CD4-positive, alpha-beta memory T cell (primary cell): ENCODE data around the gene LPP. TPM values are rescaled to one million over a fixed set of nuclear protein-coding genes. Genes with fewer than 3 reads are reported as not detected.

ENCODE experiments used
- CTCF ChIA-PET: fragments of 350-600 bp; sonication (Branson Sonifier 250); formaldehyde crosslinking; loops from one replicate; lab custom pipeline; 2021; ENCODE audit warnings: inconsistent platforms; ENCODE audit not compliant: partially characterized antibody; lab: Charles Lee
- POLR2A ChIA-PET: fragments of 350-600 bp; sonication (Branson Sonifier 250); formaldehyde crosslinking; loops from one replicate; lab custom pipeline; 2021; ENCODE audit not compliant: partially characterized antibody; lab: Charles Lee
- DNase-seq, 5 donors: peaks; one replicate each; pipeline versions ENCODE4 v3.0.0 to v3.0.0-alpha.2; 2020 to 2022; ENCODE audit warnings: mixed read lengths in 1 of 5
- H3K27ac ChIP-seq: one replicate; pipeline ENCODE4 v1.7.0; 2013; ENCODE audit warnings: low read depth, low read length
- H3K27me3 ChIP-seq: 2 replicates; pipeline ENCODE4 v1.7.0; 2013; ENCODE audit warnings: mild to moderate bottlenecking, low read length, moderate library complexity; ENCODE audit not compliant: insufficient read depth
- H3K36me3 ChIP-seq: 2 replicates; pipeline ENCODE4 v1.7.0; 2013; ENCODE audit warnings: mild to moderate bottlenecking, low read length, moderate library complexity; ENCODE audit not compliant: insufficient read depth
- H3K4me1 ChIP-seq: 2 replicates; pipeline ENCODE4 v1.7.0; 2013; ENCODE audit warnings: mild to moderate bottlenecking, low read length, moderate library complexity; ENCODE audit not compliant: insufficient read depth
- H3K4me3 ChIP-seq, 2 donors: one replicate each; pipeline ENCODE4 v1.7.0; 2013; ENCODE audit warnings: low read length in 2 of 2, mild to moderate bottlenecking in 1 of 2
- H3K9me3 ChIP-seq, 2 donors: one replicate each; pipeline ENCODE4 v1.7.0; 2013; ENCODE audit warnings: low read length in 2 of 2, control low read depth in 1 of 2; ENCODE audit not compliant: control insufficient read depth in 1 of 2
- H3K27ac Mint-ChIP-seq, 7 donors: one replicate each; pipeline ENCODE4 v1.8.0; 2020 to 2021; ENCODE audit warnings: mixed read lengths in 7 of 7, mild to moderate bottlenecking in 6 of 7, inconsistent platforms in 3 of 7, moderate library complexity in 3 of 7
- H3K27me3 Mint-ChIP-seq, 2 donors: one replicate each; pipeline ENCODE4 v1.8.0; 2020 to 2021; ENCODE audit warnings: mixed read lengths in 2 of 2
- H3K36me3 Mint-ChIP-seq, 2 donors: one replicate each; pipeline ENCODE4 v1.8.0; 2020 to 2021; ENCODE audit warnings: mixed read lengths in 2 of 2, inconsistent platforms in 1 of 2, mild to moderate bottlenecking in 1 of 2
- H3K4me1 Mint-ChIP-seq, 4 donors: one replicate each; pipeline ENCODE4 v1.8.0; 2020 to 2021; ENCODE audit warnings: mixed read lengths in 4 of 4, mild to moderate bottlenecking in 1 of 4
- H3K4me3 Mint-ChIP-seq, 8 donors: one replicate each; pipeline ENCODE4 v1.8.0; 2020 to 2021; ENCODE audit warnings: mixed read lengths in 8 of 8, mild to moderate bottlenecking in 7 of 8, moderate library complexity in 6 of 8, inconsistent platforms in 3 of 8
- H3K9me3 Mint-ChIP-seq, 8 donors: one replicate each; pipeline ENCODE4 v1.8.0; 2020 to 2021; ENCODE audit warnings: mixed read lengths in 8 of 8, mild to moderate bottlenecking in 5 of 8, inconsistent platforms in 3 of 8, moderate library complexity in 1 of 8
- intact Hi-C: fragments of 100-400 bp; cut with micrococcal nuclease; formaldehyde crosslinking; loops from one replicate; pipeline ENCODE4 v1.15.1; 2023
- polyA plus RNA-seq, 2 donors: library from polyadenylated mRNA; unstranded; fragments of 300-500 nt; fragmentation: Illumina TruSeq; gene quantifications; one replicate each; pipeline ENCODE4 v1.2.3, GENCODE V29; 2021
- total RNA-seq, 2 experiments: library from RNA; stranded (reverse); gene quantifications; one replicate each; pipeline ENCODE4 v1.2.3, GENCODE V29; 2021

The LPP gene
- total and polyA plus RNA-seq, 4 experiments from 2014 or later: 10.4 to 27.2 (median 24.7) TPM

DNA sequence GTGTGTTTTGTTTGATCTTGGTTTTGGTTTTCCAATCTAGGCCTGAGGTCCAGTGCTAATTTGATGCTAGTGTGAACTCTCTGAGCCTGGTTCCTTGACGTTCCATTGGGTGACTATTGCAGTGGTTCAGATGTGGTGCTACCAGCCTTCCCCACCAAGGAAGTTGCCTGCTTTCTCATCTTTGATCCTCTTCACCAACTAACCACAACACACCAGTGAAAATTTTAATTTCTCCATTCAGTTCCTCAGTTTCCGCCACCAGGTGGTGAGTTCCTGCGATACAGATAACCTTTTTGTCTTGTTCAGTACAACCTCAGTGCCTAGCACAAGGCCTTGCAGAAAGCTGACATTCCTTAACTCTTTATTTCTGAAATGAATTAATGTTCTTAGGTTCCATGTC is 680.4 kb downstream of the LPP start:
- Histone ChIP-seq H3K27me3 (no peaks in the 10 kb centered on the region), H3K9me3 (no peaks in the 10 kb centered on the region), H3K36me3 (no peaks in the 10 kb centered on the region), H3K4me3 (no peak overlapping the region), H3K27ac (no peak overlapping the region), H3K4me1 (peaks cover 17% of the 10 kb centered on the region)
- Mint-ChIP-seq H3K27me3 (no peaks in the 10 kb centered on the region), H3K4me1 (peaks cover 13 to 20% (median 19%) of the 10 kb centered on the region in 4 donors), H3K4me3 (peak overlapping the region in 3 of 8 donors; percentile 21 to 41 (median 23)), H3K9me3 (peaks cover 0 to 5% (median 0%) of the 10 kb centered on the region in 8 donors), H3K27ac (peak overlapping the region in 1 of 7 donors; percentile 1), H3K36me3 (peaks cover 0 to 12% of the 10 kb centered on the region in 2 donors)
- ChIA-PET POLR2A (interaction anchor here (1.5 to 1.7 kb wide), 2 partner anchors 310 to 1094 kb away, joined by 3 to 5 read pairs; no protein-coding TSS in a partner anchor), CTCF (interaction anchor here (0.8 to 1.9 kb wide), 5 partner anchors 8 to 1096 kb away, joined by 3 to 15 read pairs (median 7); no protein-coding TSS in a partner anchor)
- intact Hi-C loops: loop anchor here (1.0 to 5.0 kb wide), 2 partner anchors 118 to 1092 kb away; no protein-coding TSS in a partner anchor
- DNase-seq: peak in 4 of 5 donors; percentile 25 to 50 (median 40)

DNA sequence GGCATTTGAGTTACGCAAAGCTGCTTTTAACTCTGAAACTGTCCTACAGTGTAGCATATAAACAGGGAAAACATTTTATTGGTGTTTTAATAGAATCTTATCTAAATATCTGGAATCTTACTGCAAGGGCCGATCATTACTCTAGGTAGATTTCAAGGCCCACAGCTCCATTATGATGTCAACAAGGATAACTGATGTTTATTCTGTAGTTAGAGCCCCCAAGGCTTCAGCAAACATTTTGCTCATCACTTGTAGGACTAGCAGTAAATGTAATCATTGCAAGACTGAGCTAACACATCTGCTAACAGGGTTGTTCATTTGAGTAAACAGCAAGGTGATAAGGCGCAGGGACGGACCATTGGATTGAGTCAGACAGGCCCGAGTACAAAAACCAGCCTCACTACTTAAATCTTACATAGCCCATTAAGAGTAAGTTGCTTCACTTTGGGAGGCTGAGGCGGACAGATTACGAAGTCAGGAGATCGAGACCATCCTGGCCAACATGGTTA is 685.3 kb downstream of the LPP start:
- H3K27me3 Mint-ChIP-seq: no peaks in the 10 kb centered on the region
- Histone ChIP-seq H3K27me3 (no peaks in the 10 kb centered on the region), H3K9me3 (no peaks in the 10 kb centered on the region), H3K27ac (no peak overlapping the region), H3K4me1 (peaks cover 7% of the 10 kb centered on the region), H3K4me3 (no peak overlapping the region), H3K36me3 (no peaks in the 10 kb centered on the region)
- DNase-seq: no peak
- H3K4me1 Mint-ChIP-seq: peaks cover 6 to 9% (median 8%) of the 10 kb centered on the region in 4 donors
- H3K4me3 Mint-ChIP-seq: no peak overlapping the region
- intact Hi-C loops: no loop called here
- H3K9me3 Mint-ChIP-seq: peaks cover 0 to 5% (median 0%) of the 10 kb centered on the region in 8 donors
- peaks cover 0 to 25% of the 10 kb centered on the region in 2 donors for H3K36me3 Mint-ChIP-seq
- peak overlapping the region in 1 of 7 donors; percentile 69 for H3K27ac Mint-ChIP-seq
- ChIA-PET CTCF (no interaction called here), POLR2A (interaction anchor here (1.3 kb wide), 1 partner anchor 45 kb away, joined by 3 read pairs; no protein-coding TSS in a partner anchor)

DNA sequence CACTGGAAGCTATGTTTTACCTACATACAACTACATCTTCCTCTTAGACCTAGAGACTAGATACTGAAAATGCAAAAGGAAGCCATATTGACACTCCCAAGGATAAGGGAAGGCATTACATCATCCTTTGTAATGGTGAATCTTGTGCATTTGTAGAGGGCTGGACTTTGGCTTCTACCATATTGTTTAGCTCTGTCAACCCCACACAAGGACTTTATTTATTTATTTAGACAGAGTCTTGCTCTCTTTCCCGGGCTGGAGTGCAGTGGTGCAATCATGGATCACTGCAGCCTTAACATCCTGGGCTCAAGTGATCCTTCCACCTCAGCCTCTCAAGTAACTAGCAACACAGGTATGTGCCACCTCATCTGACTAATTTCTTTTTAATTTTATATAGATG is 686.3 kb downstream of the LPP start:
- Mint-ChIP-seq H3K36me3 (peaks cover 0 to 25% of the 10 kb centered on the region in 2 donors), H3K27ac (no peak overlapping the region), H3K27me3 (no peaks in the 10 kb centered on the region), H3K4me3 (no peak overlapping the region), H3K4me1 (peaks cover 0 to 3% (median 0%) of the 10 kb centered on the region in 4 donors), H3K9me3 (peaks cover 0 to 5% (median 0%) of the 10 kb centered on the region in 8 donors)
- Histone ChIP-seq H3K4me3 (no peak overlapping the region), H3K9me3 (no peaks in the 10 kb centered on the region), H3K36me3 (no peaks in the 10 kb centered on the region), H3K27me3 (no peaks in the 10 kb centered on the region), H3K4me1 (no peaks in the 10 kb centered on the region), H3K27ac (no peak overlapping the region)
- DNase-seq: no peak
- intact Hi-C loops: no loop called here
- POLR2A ChIA-PET: interaction anchor here (1.3 kb wide), 1 partner anchor 44 kb away, joined by 3 read pairs; no protein-coding TSS in a partner anchor
- CTCF ChIA-PET: interaction anchor here (1.1 kb wide), 1 partner anchor 115 kb away, joined by 3 read pairs; no protein-coding TSS in a partner anchor

- Mint-ChIP-seq H3K9me3 (peaks cover 0 to 5% (median 0%) of the 10 kb centered on the region in 8 donors), H3K27me3 (no peaks in the 10 kb centered on the region), H3K27ac (no peak overlapping the region), H3K36me3 (peaks cover 0 to 29% of the 10 kb centered on the region in 2 donors), H3K4me1 (peaks cover 0 to 3% (median 0%) of the 10 kb centered on the region in 4 donors), H3K4me3 (no peak overlapping the region)
- H3K36me3 ChIP-seq: no peaks in the 10 kb centered on the region
- no peak for DNase-seq
- H3K27me3 ChIP-seq: no peaks in the 10 kb centered on the region
- no peaks in the 10 kb centered on the region for H3K9me3 ChIP-seq
- intact Hi-C loops: no loop called here
- no peak overlapping the region for H3K4me3 ChIP-seq
- CTCF ChIA-PET: no interaction called here
- POLR2A ChIA-PET: no interaction called here
- no peaks in the 10 kb centered on the region for H3K4me1 ChIP-seq
- no peak overlapping the region for H3K27ac ChIP-seq
Observed at GRCh38 chr3:188841906-188842305, 687.9 kb downstream of the LPP start.

DNA sequence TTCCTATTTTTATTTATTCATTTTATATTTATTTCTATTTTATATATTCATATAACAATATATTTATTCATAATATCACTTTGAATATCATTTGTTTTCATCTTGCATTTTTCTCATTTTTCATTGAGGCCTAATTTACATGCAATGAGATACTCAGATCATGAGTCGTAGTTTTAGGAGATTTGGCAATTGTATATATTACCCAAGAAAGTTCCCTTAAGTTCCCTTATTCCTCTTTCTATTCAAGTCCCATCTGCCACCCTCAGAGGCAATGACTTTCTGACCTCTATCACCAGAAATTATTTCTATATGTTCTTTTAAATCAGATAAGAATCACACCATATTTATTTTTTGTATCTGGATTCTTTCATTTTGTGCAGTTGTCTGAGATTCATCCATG is 688.7 kb downstream of the LPP start:
- Histone ChIP-seq H3K9me3 (no peaks in the 10 kb centered on the region), H3K27me3 (no peaks in the 10 kb centered on the region), H3K36me3 (no peaks in the 10 kb centered on the region), H3K4me1 (no peaks in the 10 kb centered on the region), H3K27ac (no peak overlapping the region), H3K4me3 (no peak overlapping the region)
- Mint-ChIP-seq H3K27ac (no peak overlapping the region), H3K9me3 (peaks cover 0 to 5% (median 0%) of the 10 kb centered on the region in 8 donors), H3K27me3 (no peaks in the 10 kb centered on the region), H3K4me3 (no peak overlapping the region), H3K4me1 (peaks cover 0 to 3% (median 0%) of the 10 kb centered on the region in 4 donors), H3K36me3 (peaks cover 0 to 32% of the 10 kb centered on the region in 2 donors)
- intact Hi-C loops: no loop called here
- POLR2A ChIA-PET: no interaction called here
- no peak for DNase-seq
- CTCF ChIA-PET: no interaction called here

- H3K36me3 Mint-ChIP-seq: peaks cover 0 to 30% of the 10 kb centered on the region in 2 donors
- intact Hi-C loops: no loop called here
- no peak for DNase-seq
- no peaks in the 10 kb centered on the region for H3K9me3 Mint-ChIP-seq
- H3K4me1 Mint-ChIP-seq: peaks cover 0 to 3% (median 0%) of the 10 kb centered on the region in 4 donors
- H3K27ac ChIP-seq: no peak overlapping the region
- ChIA-PET CTCF (no interaction called here), POLR2A (no interaction called here)
- H3K27ac Mint-ChIP-seq: no peak overlapping the region
- no peaks in the 10 kb centered on the region for H3K36me3 ChIP-seq
- no peaks in the 10 kb centered on the region for H3K4me1 ChIP-seq
- no peaks in the 10 kb centered on the region for H3K27me3 Mint-ChIP-seq
- no peaks in the 10 kb centered on the region for H3K27me3 ChIP-seq
- H3K4me3 ChIP-seq: no peak overlapping the region
- H3K9me3 ChIP-seq: no peaks in the 10 kb centered on the region
- H3K4me3 Mint-ChIP-seq: no peak overlapping the region
Observed at GRCh38 chr3:188844096-188844495, 690.1 kb downstream of the LPP start.

DNA sequence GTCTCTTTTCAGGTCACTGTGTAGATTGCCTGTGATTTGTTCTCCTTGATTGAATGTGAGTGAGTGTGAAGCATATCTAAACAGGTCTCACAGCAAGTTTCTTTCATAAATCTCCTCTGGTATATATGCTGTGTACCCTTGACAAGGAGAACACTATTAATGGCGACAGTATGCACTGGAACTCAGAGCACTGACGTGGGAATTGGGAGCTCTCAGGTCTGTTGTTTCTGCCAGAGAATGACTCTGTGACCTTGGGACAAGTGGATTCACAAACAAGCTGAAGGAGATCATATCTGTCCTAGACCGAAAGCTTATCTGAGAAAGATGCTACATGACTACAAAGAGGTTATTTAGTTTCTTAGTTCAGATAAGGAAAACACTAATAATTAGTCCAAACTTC is 691.6 kb downstream of the LPP start:
- H3K4me3 Mint-ChIP-seq: no peak overlapping the region
- no peaks in the 10 kb centered on the region for H3K27me3 Mint-ChIP-seq
- peaks cover 0 to 30% of the 10 kb centered on the region in 2 donors for H3K36me3 Mint-ChIP-seq
- no peak overlapping the region for H3K4me3 ChIP-seq
- ChIA-PET CTCF (interaction anchor here (1.6 kb wide), 1 partner anchor 108 kb away, joined by 5 read pairs; no protein-coding TSS in a partner anchor), POLR2A (no interaction called here)
- intact Hi-C loops: no loop called here
- H3K27ac Mint-ChIP-seq: no peak overlapping the region
- no peaks in the 10 kb centered on the region for H3K27me3 ChIP-seq
- peaks cover 0 to 3% (median 0%) of the 10 kb centered on the region in 4 donors for H3K4me1 Mint-ChIP-seq
- peaks cover 0 to 3% (median 0%) of the 10 kb centered on the region in 8 donors for H3K9me3 Mint-ChIP-seq
- no peaks in the 10 kb centered on the region for H3K9me3 ChIP-seq
- no peak for DNase-seq
- H3K27ac ChIP-seq: no peak overlapping the region
- H3K4me1 ChIP-seq: no peaks in the 10 kb centered on the region
- H3K36me3 ChIP-seq: no peaks in the 10 kb centered on the region
